ENCODE data around the gene CD2AP.
"Not testable (repeated sequence)": the region's sequence is repeated elsewhere in the genome, so short reads cannot be mapped to it uniquely, and the experiment has no call there.

Gene CD2AP

GRCh38 chr6:47457370-47457769 is 20.2 kb upstream of the CD2AP start:
- DNase-seq (ENCODE audit: low read depth in 2 of 2): no peak

GRCh38 chr6:47464052-47464451 is 13.5 kb upstream of the CD2AP start:
- no peak for DNase-seq (ENCODE audit: low read depth in 2 of 2)

- DNase-seq (ENCODE audit: low read depth in 2 of 2): no peak
Observed at GRCh38 chr6:47465117-47465516, 12.5 kb upstream of the CD2AP start.

GRCh38 chr6:47471911-47472310 is 5.7 kb upstream of the CD2AP start:
- DNase-seq (ENCODE audit: low read depth in 2 of 2): no peak

- no peak for DNase-seq (ENCODE audit: low read depth in 2 of 2)
Observed at GRCh38 chr6:47473791-47474346, 3.7 kb upstream of the CD2AP start.

- DNase-seq (ENCODE audit: low read depth in 2 of 2): no peak
Observed at GRCh38 chr6:47475319-47475816, 2.2 kb upstream of the CD2AP start.

- DNase-seq (ENCODE audit: low read depth in 2 of 2): no peak
Observed at GRCh38 chr6:47476781-47477496, 650 bp upstream of the CD2AP start.

GRCh38 chr6:47478233-47479139 is 897 bp downstream of the CD2AP start:
- peak in 1 of 2 donors; percentile 21 for DNase-seq (ENCODE audit: low read depth in 2 of 2)

- DNase-seq (ENCODE audit: low read depth in 2 of 2): no peak
Observed at GRCh38 chr6:47479140-47479508, 1.5 kb downstream of the CD2AP start.

- DNase-seq (ENCODE audit: low read depth in 2 of 2): no peak
Observed at GRCh38 chr6:47479874-47480273, 2.3 kb downstream of the CD2AP start.

- DNase-seq (ENCODE audit: low read depth in 2 of 2): not testable (repeated sequence)
Observed at GRCh38 chr6:47481213-47481612, 3.6 kb downstream of the CD2AP start.

GRCh38 chr6:47481806-47482205 is 4.2 kb downstream of the CD2AP start:
- no peak for DNase-seq (ENCODE audit: low read depth in 2 of 2)

- no peak for DNase-seq (ENCODE audit: low read depth in 2 of 2)
Observed at GRCh38 chr6:47483516-47483852, 5.9 kb downstream of the CD2AP start.

GRCh38 chr6:47483853-47484546 is 6.4 kb downstream of the CD2AP start:
- DNase-seq (ENCODE audit: low read depth in 2 of 2): no peak

GRCh38 chr6:47484616-47485015 is 7.0 kb downstream of the CD2AP start:
- no peak for DNase-seq (ENCODE audit: low read depth in 2 of 2)

GRCh38 chr6:47485083-47485482 is 7.5 kb downstream of the CD2AP start:
- DNase-seq (ENCODE audit: low read depth in 2 of 2): no peak

GRCh38 chr6:47485491-47486135 is 8.0 kb downstream of the CD2AP start:
- no peak for DNase-seq (ENCODE audit: low read depth in 2 of 2)

GRCh38 chr6:47489995-47490394 is 12.4 kb downstream of the CD2AP start:
- DNase-seq (ENCODE audit: low read depth in 2 of 2): no peak

- DNase-seq (ENCODE audit: low read depth in 2 of 2): no peak
Observed at GRCh38 chr6:47490676-47491075, 13.1 kb downstream of the CD2AP start.

GRCh38 chr6:47492355-47492754 is 14.8 kb downstream of the CD2AP start:
- DNase-seq (ENCODE audit: low read depth in 2 of 2): no peak

- DNase-seq (ENCODE audit: low read depth in 2 of 2): no peak
Observed at GRCh38 chr6:47495207-47495606, 17.6 kb downstream of the CD2AP start.

Data from stimulated activated CD4-positive, alpha-beta T cell treated with anti-CD3 and anti-CD28 coated beads, Interleukin-1b, Interleukin-23, amount 100 ng/mL, for 4 hours (primary cell).